ENCODE measurements around the gene MRGPRX2.

MRGPRX2 gene

GRCh38 chr11:19055016-19055415, 5.5 kb downstream of the MRGPRX2 start:
- no peak for TF ChIP-seq ZFX (IDR thresholded peaks at IDR 0.05)
- TF ChIP-seq CTCF (conservative IDR thresholded peaks at IDR 0.05): no peak
- H3K27ac ChIP-seq: no peak overlapping the region

GRCh38 chr11:19053909-19054308, 6.6 kb downstream of the MRGPRX2 start:
- TF ChIP-seq ZFX (IDR thresholded peaks at IDR 0.05) (no peak), CTCF (conservative IDR thresholded peaks at IDR 0.05) (no peak)
- H3K27ac ChIP-seq: no peak overlapping the region

- no peak overlapping the region for H3K27ac ChIP-seq
- no peak for TF ChIP-seq ZFX (IDR thresholded peaks at IDR 0.05)
These were observed 10.2 kb downstream of the MRGPRX2 start for GRCh38 chr11:19050281-19050680.

GRCh38 chr11:19049351-19049750, 11.2 kb downstream of the MRGPRX2 start:
- TF ChIP-seq ZFX (IDR thresholded peaks at IDR 0.05) (no peak), CTCF (conservative IDR thresholded peaks at IDR 0.05) (no peak)
- H3K27ac ChIP-seq: no peak overlapping the region

GRCh38 chr11:19040051-19040450, 20.5 kb downstream of the MRGPRX2 start:
- no peak for TF ChIP-seq CTCF (conservative IDR thresholded peaks at IDR 0.05)
- TF ChIP-seq ZFX (IDR thresholded peaks at IDR 0.05): no peak
- no peak overlapping the region for H3K27ac ChIP-seq

GRCh38 chr11:19039409-19039808, 21.1 kb downstream of the MRGPRX2 start:
- H3K27ac ChIP-seq: no peak overlapping the region
- no peak for TF ChIP-seq CTCF (conservative IDR thresholded peaks at IDR 0.05)
- no peak for TF ChIP-seq ZFX (IDR thresholded peaks at IDR 0.05)

GRCh38 chr11:19032990-19033389, 27.5 kb downstream of the MRGPRX2 start:
- TF ChIP-seq ZFX (IDR thresholded peaks at IDR 0.05) (no peak), CTCF (conservative IDR thresholded peaks at IDR 0.05) (no peak)
- no peak overlapping the region for H3K27ac ChIP-seq

GRCh38 chr11:19027829-19028595, 32.5 kb downstream of the MRGPRX2 start:
- TF ChIP-seq ZFX (IDR thresholded peaks at IDR 0.05): no peak
- TF ChIP-seq CTCF (conservative IDR thresholded peaks at IDR 0.05): no peak
- no peak overlapping the region for H3K27ac ChIP-seq
